Measurements from ENCODE around the gene ZNF568. TPM values are rescaled to one million over a fixed set of nuclear protein-coding genes. Genes with fewer than 3 reads are reported as not detected.

Gene ZNF568
- total RNA-seq, 4 donors from 2014 or later = 2.8 to 9.3 (median 4.1) TPM

DNA sequence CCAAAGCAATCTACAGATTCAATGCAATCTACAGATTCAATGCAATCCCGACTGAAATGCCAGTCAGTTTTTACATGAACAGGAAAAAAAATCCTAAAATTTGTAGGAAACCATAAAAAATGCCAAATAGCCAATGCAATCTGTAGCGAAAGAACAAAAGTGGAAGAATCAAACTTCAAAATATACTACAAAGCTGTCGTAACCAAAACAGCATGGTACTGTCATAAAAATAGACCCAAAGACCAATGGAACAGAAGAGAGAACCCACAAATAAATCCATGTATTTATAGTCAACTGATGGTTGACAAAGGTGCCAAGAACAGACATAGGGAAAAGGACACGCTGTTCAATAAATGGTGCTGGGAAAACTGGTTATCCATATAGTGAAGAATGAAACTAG, 17.7 kb upstream of the ZNF568 start:
- intact Hi-C loops (cut with DNase I) = no loop called here
- WGBS, 2 donors = 83 to 91% methylated on average over 4 of the region's 4 CpGs
- Histone ChIP-seq H3K27me3 (no peaks in the 10 kb centered on the region), H3K27ac (no peak overlapping the region), H3K4me3 (no peak overlapping the region), H3K36me3 (peaks cover 4 to 100% (median 23%) of the 10 kb centered on the region in 3 donors), H3K9me3 (peaks cover 14 to 100% (median 82%) of the 10 kb centered on the region in 3 donors), H3K4me1 (no peaks in the 10 kb centered on the region)
- DNase-seq = no peak
- TF ChIP-seq, protein P1, sequence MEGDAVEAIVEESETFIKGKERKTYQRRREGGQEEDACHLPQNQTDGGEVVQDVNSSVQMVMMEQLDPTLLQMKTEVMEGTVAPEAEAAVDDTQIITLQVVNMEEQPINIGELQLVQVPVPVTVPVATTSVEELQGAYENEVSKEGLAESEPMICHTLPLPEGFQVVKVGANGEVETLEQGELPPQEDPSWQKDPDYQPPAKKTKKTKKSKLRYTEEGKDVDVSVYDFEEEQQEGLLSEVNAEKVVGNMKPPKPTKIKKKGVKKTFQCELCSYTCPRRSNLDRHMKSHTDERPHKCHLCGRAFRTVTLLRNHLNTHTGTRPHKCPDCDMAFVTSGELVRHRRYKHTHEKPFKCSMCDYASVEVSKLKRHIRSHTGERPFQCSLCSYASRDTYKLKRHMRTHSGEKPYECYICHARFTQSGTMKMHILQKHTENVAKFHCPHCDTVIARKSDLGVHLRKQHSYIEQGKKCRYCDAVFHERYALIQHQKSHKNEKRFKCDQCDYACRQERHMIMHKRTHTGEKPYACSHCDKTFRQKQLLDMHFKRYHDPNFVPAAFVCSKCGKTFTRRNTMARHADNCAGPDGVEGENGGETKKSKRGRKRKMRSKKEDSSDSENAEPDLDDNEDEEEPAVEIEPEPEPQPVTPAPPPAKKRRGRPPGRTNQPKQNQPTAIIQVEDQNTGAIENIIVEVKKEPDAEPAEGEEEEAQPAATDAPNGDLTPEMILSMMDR (IDR thresholded peaks at IDR 0.05) = no peak
- no peak for TF ChIP-seq POLR2A (IDR thresholded peaks at IDR 0.05)

GRCh38 chr19:36916991-36917390, 859 bp downstream of the ZNF568 start:
- intact Hi-C loops (cut with DNase I) = no loop called here
- no peak for DNase-seq
- H3K4me1 ChIP-seq = peaks cover 10 to 21% (median 12%) of the 10 kb centered on the region in 3 donors
- peaks cover 0 to 18% (median 3%) of the 10 kb centered on the region in 3 donors for H3K9me3 ChIP-seq
- peaks cover 0 to 62% (median 0%) of the 10 kb centered on the region in 3 donors for H3K36me3 ChIP-seq
- H3K27me3 ChIP-seq = no peaks in the 10 kb centered on the region
- 49 to 67% methylated on average over 6 to 7 of the region's 7 CpGs for WGBS, 2 donors
- peak overlapping the region in 3 of 4 donors; percentile 86 to 96 (median 95) for H3K27ac ChIP-seq
- no peak for TF ChIP-seq POLR2A (IDR thresholded peaks at IDR 0.05)
- TF ChIP-seq, protein P1 (IDR thresholded peaks at IDR 0.05) = no peak
- peak overlapping the region; percentile 55 to 88 (median 74) for H3K4me3 ChIP-seq

DNA sequence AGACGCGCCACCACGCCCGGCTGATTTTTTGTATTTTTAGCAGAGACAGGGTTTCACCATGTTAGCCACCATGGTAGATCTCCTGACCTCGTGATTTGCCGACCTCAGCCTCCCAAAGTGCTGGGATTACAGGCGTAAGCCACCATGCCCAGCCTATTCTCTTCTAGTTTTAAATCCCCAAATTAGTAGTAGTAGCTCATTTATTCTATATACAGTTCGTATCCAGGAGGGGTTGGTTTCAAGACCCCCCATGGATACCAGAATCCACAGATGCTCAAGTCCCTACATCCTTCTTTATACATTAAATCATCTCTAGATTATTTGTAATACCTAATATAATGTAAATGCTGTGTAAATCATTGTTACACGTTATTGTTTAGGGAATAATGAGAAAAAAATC, 2.0 kb downstream of the ZNF568 start:
- intact Hi-C loops (cut with DNase I) = no loop called here
- Histone ChIP-seq H3K9me3 (peaks cover 0 to 18% (median 3%) of the 10 kb centered on the region in 3 donors), H3K4me1 (peaks cover 10 to 21% (median 12%) of the 10 kb centered on the region in 3 donors), H3K27me3 (no peaks in the 10 kb centered on the region), H3K4me3 (no peak overlapping the region), H3K36me3 (peaks cover 0 to 62% (median 4%) of the 10 kb centered on the region in 3 donors), H3K27ac (no peak overlapping the region)
- WGBS, 2 donors = 94 to 95% methylated on average over 9 of the region's 9 CpGs
- no peak for DNase-seq
- TF ChIP-seq, protein P1 (IDR thresholded peaks at IDR 0.05) = no peak
- no peak for TF ChIP-seq POLR2A (IDR thresholded peaks at IDR 0.05)

DNA sequence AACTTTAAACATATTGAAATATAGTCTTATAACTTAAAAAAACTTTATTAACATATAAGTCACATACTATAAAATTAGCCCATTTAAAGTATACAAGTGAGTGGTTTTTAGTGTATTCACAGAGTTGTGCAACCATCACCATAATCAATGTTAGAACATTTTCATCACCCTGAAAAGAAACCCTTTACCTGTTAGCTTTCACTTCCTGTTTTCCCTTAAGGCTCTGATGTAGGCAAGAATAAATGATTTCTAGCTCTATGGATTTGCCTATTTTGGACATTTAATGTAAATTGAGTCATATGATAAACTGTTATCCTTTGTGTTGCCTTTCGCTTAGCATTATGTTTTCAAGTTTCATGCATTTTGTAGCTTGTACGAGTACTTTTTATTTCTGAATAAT, 15.6 kb downstream of the ZNF568 start:
- Histone ChIP-seq H3K27ac (no peak overlapping the region), H3K4me1 (no peaks in the 10 kb centered on the region), H3K36me3 (peaks cover under 1 to 72% (median 2%) of the 10 kb centered on the region in 3 donors), H3K9me3 (peaks cover 0 to 72% (median 14%) of the 10 kb centered on the region in 3 donors), H3K4me3 (no peak overlapping the region), H3K27me3 (no peaks in the 10 kb centered on the region)
- intact Hi-C loops (cut with DNase I) = no loop called here
- no peak for TF ChIP-seq POLR2A (IDR thresholded peaks at IDR 0.05)
- TF ChIP-seq, protein P1 (IDR thresholded peaks at IDR 0.05) = no peak
- DNase-seq = no peak
- 97 to 100% methylated on average over 2 of the region's 2 CpGs for WGBS, 2 donors

DNA sequence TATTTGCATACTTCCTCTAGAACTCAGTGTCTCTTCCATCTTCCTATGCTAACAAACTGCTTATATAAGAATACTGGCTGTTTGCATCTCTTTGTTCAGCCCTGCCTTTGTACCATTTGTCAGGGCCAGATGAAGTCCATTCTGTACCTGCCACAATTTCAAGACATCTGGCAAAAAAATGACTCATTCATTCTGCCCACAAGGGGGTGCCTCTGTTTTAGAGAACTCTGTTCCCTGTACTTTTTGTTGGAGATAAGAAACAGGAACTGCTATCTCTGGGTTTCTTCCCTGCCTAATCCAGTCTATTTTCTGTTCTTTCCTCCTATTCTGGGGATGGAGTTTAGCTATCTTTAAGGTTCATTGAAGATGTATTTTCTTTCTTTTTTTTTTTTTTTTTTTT, 23.0 kb downstream of the ZNF568 start:
- intact Hi-C loops (cut with DNase I) = no loop called here
- no peak overlapping the region for H3K4me3 ChIP-seq
- no peak overlapping the region for H3K27ac ChIP-seq
- peaks cover 0 to 73% (median 11%) of the 10 kb centered on the region in 3 donors for H3K9me3 ChIP-seq
- H3K4me1 ChIP-seq = no peaks in the 10 kb centered on the region
- peaks cover 9 to 91% (median 25%) of the 10 kb centered on the region in 3 donors for H3K36me3 ChIP-seq
- no peak for DNase-seq
- no peak for TF ChIP-seq POLR2A (IDR thresholded peaks at IDR 0.05)
- TF ChIP-seq, protein P1 (IDR thresholded peaks at IDR 0.05) = no peak
- H3K27me3 ChIP-seq = no peaks in the 10 kb centered on the region
